GM19463 (cell line): ENCODE data around the gene COPS6.

Experiments
- ATAC-seq: cut with Tn5 transposase; IDR thresholded peaks from one replicate; pipeline ENCODE4 v1.9.1; 2021; ENCODE audit warnings: mild to moderate bottlenecking, moderate library complexity; ENCODE audit not compliant: unreplicated experiment

The COPS6 gene

GRCh38 chr7:100079024-100079560 is 9.7 kb upstream of the COPS6 start:
- no peak for ATAC-seq

GRCh38 chr7:100080907-100081534 is 7.7 kb upstream of the COPS6 start:
- no peak for ATAC-seq

GRCh38 chr7:100081535-100082102 is 7.2 kb upstream of the COPS6 start, which contains the start of gene ZNF3:
Gene ZNF3 (minus strand): TSS chr7:100081723. CDS start chr7:100077357, 4,366 bp downstream.
- ATAC-seq: peak; percentile 83

- no peak for ATAC-seq
These were observed 5.8 kb upstream of the COPS6 start for GRCh38 chr7:100082978-100083377.

- ATAC-seq: no peak
These were observed 3.3 kb upstream of the COPS6 start for GRCh38 chr7:100085515-100085914.

- ATAC-seq: no peak
These were observed 1.6 kb upstream of the COPS6 start for GRCh38 chr7:100087055-100087750.

- no peak for ATAC-seq
These were observed 611 bp upstream of the COPS6 start for GRCh38 chr7:100088095-100088620.

GRCh38 chr7:100089458-100090196 is 858 bp downstream of the COPS6 start:
- ATAC-seq: no peak

GRCh38 chr7:100090527-100091410 is 2.0 kb downstream of the COPS6 start:
- no peak for ATAC-seq

- no peak for ATAC-seq
These were observed 2.8 kb downstream of the COPS6 start for GRCh38 chr7:100091411-100092181.

- no peak for ATAC-seq
These were observed 4.3 kb downstream of the COPS6 start for GRCh38 chr7:100093054-100093453.

GRCh38 chr7:100093498-100093897 is 4.7 kb downstream of the COPS6 start:
- ATAC-seq: no peak

- ATAC-seq: no peak
These were observed 5.2 kb downstream of the COPS6 start for GRCh38 chr7:100093925-100094486.

- ATAC-seq: no peak
These were observed 6.5 kb downstream of the COPS6 start for GRCh38 chr7:100095289-100095688.

- ATAC-seq: no peak
These were observed 6.9 kb downstream of the COPS6 start for GRCh38 chr7:100095704-100096103.

- no peak for ATAC-seq
These were observed 10.1 kb downstream of the COPS6 start for GRCh38 chr7:100098913-100099312.

- ATAC-seq: no peak
These were observed 10.7 kb downstream of the COPS6 start for GRCh38 chr7:100099452-100099851.

- peak; percentile 59 for ATAC-seq
These were observed 11.7 kb downstream of the COPS6 start for GRCh38 chr7:100100420-100101015.
